GM19238 (cell line): ENCODE data around the gene XPNPEP1.

ENCODE experiments used
- DNase-seq: peaks from one replicate; pipeline ENCODE4 v3.0.0; 2011; ENCODE audit warnings: low spot score; ENCODE audit not compliant: insufficient read length

The XPNPEP1 gene

GRCh38 chr10:109895095-109895818, 28.1 kb downstream of the XPNPEP1 start:
- no peak for DNase-seq

GRCh38 chr10:109894516-109894915, 28.8 kb downstream of the XPNPEP1 start:
- no peak for DNase-seq

- DNase-seq = no peak
Measured at GRCh38 chr10:109893386-109893785, 29.9 kb downstream of the XPNPEP1 start.

GRCh38 chr10:109892931-109893330, 30.4 kb downstream of the XPNPEP1 start:
- DNase-seq = no peak

- DNase-seq = no peak
Measured at GRCh38 chr10:109892117-109892516, 31.2 kb downstream of the XPNPEP1 start.

- DNase-seq = no peak
Measured at GRCh38 chr10:109891105-109891504, 32.2 kb downstream of the XPNPEP1 start.

- no peak for DNase-seq
Measured at GRCh38 chr10:109889867-109890266, 33.4 kb downstream of the XPNPEP1 start.

GRCh38 chr10:109887776-109888175, 35.5 kb downstream of the XPNPEP1 start:
- no peak for DNase-seq

- no peak for DNase-seq
Measured at GRCh38 chr10:109887243-109887642, 36.1 kb downstream of the XPNPEP1 start.

- DNase-seq = no peak
Measured at GRCh38 chr10:109886781-109887140, 36.5 kb downstream of the XPNPEP1 start.

- no peak for DNase-seq
Measured at GRCh38 chr10:109886037-109886780, 37.1 kb downstream of the XPNPEP1 start.

GRCh38 chr10:109883859-109884771, 39.2 kb downstream of the XPNPEP1 start:
- peak; percentile 63 for DNase-seq

- DNase-seq = no peak
Measured at GRCh38 chr10:109882251-109883057, 40.9 kb downstream of the XPNPEP1 start.

GRCh38 chr10:109881769-109882057, 41.6 kb downstream of the XPNPEP1 start:
- no peak for DNase-seq

- DNase-seq = no peak
Measured at GRCh38 chr10:109880886-109881768, 42.2 kb downstream of the XPNPEP1 start.

GRCh38 chr10:109877546-109877945, 45.8 kb downstream of the XPNPEP1 start:
- DNase-seq = no peak

GRCh38 chr10:109875828-109876821, 47.2 kb downstream of the XPNPEP1 start:
- DNase-seq = no peak

- no peak for DNase-seq
Measured at GRCh38 chr10:109875151-109875568, 48.2 kb downstream of the XPNPEP1 start.

- DNase-seq = no peak
Measured at GRCh38 chr10:109871476-109871875, 51.8 kb downstream of the XPNPEP1 start.
